Measurements from ENCODE around the gene GTF3C1.

DNA sequence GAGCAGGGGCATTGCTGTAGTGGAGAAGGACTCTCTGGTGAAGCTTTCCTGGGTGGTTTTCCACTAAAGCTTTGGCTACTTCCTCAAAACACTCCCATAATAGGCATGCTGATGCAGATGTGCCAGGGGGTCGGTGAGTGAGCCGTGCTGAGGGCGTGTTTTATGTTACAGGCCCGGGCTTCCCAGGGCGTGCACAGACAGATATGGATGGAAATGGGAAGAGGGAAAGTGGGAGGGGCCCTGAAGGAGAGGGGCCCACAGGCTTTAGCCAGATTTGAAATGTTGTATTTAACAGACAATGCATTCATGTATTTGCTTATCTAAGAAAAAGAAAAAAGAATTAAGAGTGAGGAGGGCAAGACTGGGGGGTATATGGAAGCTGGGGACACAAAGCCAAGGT, 91.5 kb downstream of the GTF3C1 start:
- no peak for TF ChIP-seq CTCF (conservative IDR thresholded peaks at IDR 0.05; ENCODE audit: low read depth, low read length)
- TF ChIP-seq EZH2 (IDR thresholded peaks at IDR 0.05; ENCODE audit: low read length, unreplicated experiment), result no peak
